GM12873 (cell line): ENCODE measurements around the gene BCL7C.

ENCODE experiments used
- TF ChIP-seq, protein P1 (sequence below): IDR thresholded peaks from 2 replicates; pipeline ENCODE4 v1.5.1; 2012; ENCODE audit warnings: low read depth, mild to moderate bottlenecking, moderate library complexity, low read length, control low read depth; ENCODE audit not compliant: insufficient read depth; ENCODE audit errors: missing control alignments

BCL7C gene

DNA sequence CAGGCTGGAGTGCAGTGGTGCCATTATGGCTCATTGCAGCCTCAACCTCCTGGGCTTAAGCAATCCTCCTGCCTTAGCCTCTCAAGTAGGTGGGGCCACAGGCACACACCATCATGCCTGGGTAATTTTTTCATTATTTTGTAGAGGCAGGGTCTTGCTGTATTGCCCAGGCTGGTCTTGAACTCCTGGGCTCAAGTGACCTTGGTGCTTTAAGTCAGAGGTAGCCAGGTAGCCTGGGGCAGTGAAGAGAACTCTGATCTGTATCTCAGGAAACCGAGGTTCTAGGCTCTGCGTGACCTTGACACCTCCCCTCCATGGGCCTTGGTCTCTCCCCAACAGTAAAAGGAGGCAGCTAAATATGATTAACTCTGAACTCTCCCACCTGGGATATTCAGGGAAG lies 5.9 kb upstream of the BCL7C start:
- TF ChIP-seq, protein P1, sequence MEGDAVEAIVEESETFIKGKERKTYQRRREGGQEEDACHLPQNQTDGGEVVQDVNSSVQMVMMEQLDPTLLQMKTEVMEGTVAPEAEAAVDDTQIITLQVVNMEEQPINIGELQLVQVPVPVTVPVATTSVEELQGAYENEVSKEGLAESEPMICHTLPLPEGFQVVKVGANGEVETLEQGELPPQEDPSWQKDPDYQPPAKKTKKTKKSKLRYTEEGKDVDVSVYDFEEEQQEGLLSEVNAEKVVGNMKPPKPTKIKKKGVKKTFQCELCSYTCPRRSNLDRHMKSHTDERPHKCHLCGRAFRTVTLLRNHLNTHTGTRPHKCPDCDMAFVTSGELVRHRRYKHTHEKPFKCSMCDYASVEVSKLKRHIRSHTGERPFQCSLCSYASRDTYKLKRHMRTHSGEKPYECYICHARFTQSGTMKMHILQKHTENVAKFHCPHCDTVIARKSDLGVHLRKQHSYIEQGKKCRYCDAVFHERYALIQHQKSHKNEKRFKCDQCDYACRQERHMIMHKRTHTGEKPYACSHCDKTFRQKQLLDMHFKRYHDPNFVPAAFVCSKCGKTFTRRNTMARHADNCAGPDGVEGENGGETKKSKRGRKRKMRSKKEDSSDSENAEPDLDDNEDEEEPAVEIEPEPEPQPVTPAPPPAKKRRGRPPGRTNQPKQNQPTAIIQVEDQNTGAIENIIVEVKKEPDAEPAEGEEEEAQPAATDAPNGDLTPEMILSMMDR = no peak

GRCh38 chr16:30896889-30897733 lies 3.2 kb upstream of the BCL7C start:
- TF ChIP-seq, protein P1 = no peak

DNA sequence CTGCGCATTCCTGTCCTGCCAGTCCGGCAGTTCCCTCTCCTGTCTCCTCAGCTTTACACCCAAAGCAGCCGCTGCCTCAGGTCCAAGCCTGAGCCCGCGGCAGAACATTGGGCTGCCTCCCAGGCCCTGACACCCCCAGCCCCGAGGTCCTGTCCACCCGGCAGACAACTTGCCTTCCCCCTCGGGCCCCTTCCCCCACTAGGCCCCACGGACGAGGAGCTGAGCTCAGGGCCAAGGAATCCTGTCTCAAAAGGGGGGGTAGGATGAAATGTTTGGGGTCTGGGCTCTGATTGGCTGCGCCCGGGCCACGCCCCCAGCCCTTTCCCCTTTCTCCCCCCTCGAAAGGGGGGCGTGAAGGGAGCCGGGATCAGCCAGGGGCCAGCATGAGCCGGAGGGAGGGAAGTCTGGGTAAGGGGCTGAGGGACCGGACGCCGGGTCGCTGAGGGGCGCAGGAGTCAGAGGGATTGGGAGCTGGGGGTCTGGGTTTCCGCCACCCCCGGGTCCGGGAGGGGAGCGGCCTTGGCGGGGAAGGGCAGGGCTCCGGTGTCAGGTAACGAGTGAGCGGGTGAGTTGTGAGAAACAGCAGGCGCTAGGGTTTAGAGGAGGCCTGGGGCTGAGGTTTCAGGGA lies 2.5 kb upstream of the BCL7C start, which contains the start of gene CTF1:
TSS of gene CTF1 (plus strand) at position 354 of the 628 bp plus-strand sequence. CDS start at position 384, 30 bp downstream.
- TF ChIP-seq, protein P1 = no peak

DNA sequence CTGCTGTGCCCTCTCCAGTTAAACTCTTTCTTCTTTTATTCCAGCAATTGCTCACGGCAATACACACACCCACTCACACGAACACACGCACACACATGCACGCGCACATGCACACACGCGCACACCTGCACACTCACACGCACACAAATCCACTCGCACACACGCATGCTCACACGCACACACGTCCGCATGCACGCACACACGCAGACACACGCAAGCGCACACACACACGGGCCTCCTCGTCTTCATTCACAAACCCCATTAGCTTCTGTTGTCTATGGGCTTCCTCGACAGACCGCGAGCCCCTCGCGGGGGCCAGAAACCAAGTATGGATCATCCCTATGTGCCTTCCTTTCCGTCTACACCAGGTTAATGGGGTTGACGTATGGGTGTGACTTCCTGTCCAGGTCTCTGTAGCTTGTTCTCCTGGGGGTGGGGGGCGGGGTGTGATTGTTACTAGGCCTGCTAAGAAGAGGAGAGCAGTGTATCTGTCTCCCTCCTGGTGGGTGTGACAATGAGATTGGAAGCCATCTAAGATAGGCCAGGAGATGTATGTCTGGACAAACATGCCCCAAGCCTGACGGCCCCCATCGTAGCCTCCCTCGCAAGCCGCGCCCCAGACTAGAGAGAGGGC lies 1.9 kb upstream of the BCL7C start:
- TF ChIP-seq, protein P1 = no peak

GRCh38 chr16:30894540-30895368 lies 877 bp upstream of the BCL7C start:
- TF ChIP-seq, protein P1 = no peak

GRCh38 chr16:30893417-30893743 lies 497 bp downstream of the BCL7C start:
- TF ChIP-seq, protein P1 = no peak
